HG02885 (cell line): ENCODE measurements around the gene KRTAP10-8.
"Not testable (repeated sequence)": the region's sequence is repeated elsewhere in the genome, so short reads cannot be mapped to it uniquely, and the experiment has no call there.

Experiments used
- ATAC-seq: cut with Tn5 transposase; IDR thresholded peaks from one replicate; pipeline ENCODE4 v1.9.1; 2021; ENCODE audit warnings: mild to moderate bottlenecking; ENCODE audit not compliant: unreplicated experiment, poor library complexity

KRTAP10-8 gene

DNA sequence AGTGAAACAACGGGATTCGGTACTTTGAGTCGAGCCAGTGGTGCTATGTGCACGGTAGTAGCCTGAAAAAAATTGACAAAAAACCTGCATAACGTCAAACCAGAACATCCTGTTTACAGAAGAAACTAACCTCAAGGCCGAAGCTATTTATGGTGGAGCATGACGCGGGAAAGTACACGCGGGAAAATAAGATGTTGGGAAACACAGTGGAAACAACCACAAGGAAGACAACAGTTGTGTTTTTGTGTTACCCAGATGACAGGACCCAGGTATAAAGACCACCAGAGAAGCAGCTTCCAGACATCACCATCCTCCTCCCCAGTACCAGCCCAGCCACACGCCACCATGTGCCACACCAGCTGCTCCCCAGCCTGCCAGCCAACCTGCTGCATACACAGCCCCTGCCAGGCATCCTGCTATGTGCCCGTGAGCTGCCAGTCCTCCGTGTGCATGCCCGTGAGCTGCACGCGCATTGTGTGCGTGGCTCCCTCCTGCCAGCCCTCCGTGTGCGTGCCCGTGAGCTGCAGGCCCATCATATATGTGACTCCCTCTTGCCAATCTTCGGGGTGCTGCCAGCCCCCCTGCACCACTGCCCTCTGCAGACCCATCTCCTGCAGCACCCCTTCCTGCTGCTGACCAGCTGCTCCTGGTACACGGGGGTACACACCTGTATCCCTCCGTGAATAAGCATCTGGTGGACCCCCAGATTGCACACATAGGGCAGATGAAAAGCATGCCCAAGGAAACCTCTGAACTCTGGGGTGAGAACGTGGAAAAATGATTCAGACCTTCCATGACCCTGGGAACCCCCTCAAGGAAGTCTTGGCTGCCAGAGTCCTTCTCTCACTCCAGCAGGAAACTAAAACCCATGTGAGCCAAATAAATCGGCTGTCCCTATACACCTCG is 46.0 kb downstream of the KRTAP10-8 start, which contains the start of gene KRTAP12-3:
TSS of gene KRTAP12-3 (plus strand) at position 298 of the 906 bp plus-strand sequence. CDS start at position 346, 48 bp downstream.
- no peak for ATAC-seq

DNA sequence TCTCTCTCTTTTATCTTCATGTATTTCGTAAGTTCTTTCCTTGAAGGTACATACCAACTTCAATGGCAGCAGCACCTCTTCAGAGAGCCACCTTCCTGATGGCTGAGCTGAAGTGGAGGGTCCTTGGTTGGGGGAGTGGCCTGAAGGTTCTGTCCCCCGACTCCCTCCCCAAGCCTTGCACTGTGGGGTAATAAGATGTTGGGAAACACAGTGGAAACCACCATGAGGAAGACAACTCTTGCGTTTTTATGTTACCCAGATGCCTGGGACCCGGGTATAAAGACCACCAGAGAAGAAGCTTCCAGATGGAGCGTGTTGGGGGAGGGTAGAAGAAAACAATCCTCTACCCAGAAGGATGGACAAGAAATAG is 46.6 kb downstream of the KRTAP10-8 start:
- no peak for ATAC-seq

DNA sequence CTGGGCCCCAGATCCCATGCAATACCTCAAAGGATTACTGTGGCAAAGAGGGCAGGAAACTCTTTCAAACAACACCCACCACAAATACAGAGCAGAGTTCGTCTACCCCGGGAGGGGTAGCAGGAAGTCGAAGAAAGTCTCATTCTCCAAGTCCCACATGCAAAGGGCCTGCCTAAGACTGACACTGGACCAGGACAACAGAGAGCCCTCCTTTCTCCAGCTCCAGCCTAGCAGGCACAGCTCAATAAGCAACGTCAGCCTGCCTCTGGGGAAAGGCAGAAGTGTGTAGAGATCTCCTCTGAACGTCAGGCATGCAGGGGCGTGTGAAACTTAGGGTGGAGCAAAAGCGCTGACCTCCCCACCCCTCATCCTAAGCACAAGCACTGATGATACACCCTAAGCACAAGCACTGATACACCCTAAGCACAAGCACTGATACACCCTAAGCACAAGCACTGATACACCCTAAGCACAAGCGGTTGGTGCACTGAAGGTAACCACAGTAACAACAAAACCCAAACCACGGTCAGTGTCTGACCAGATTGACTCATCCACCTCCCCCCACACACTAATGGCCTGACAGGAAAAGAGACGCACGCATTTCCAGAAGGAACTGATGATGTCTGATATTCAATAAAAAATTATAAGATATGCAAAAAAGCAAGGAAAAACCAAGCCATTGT is 47.2 kb downstream of the KRTAP10-8 start:
- no peak for ATAC-seq

DNA sequence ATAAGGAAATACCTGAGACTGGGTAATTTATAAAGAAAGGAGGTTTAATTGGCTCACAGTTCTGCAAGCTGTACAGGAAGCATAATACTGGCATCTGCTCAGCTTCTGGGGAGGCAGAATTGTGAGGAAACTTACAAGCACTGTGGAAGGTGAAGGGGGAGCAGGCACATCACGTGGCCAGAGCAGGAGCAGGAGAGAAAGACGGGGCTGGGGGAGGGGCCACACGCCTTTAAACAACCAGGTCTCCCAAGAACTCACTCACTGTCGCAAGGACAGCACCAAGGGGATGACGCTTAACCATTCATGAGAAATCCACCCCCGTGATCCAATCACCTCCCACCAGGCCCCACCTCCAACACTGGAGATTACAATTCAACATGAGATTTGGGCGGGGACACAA is 49.7 kb downstream of the KRTAP10-8 start:
- not testable (repeated sequence) for ATAC-seq
